ENCODE measurements around the gene SEPTIN7. TPM values are rescaled to one million over a fixed set of nuclear protein-coding genes. Genes with fewer than 3 reads are reported as not detected.

Gene SEPTIN7
- total and polyA plus RNA-seq, 9 of the 15 experiments (the other 6 are each of a cell fraction or from before 2014, with no cell fraction given), result 95.0 to 268 (median 163) TPM

DNA sequence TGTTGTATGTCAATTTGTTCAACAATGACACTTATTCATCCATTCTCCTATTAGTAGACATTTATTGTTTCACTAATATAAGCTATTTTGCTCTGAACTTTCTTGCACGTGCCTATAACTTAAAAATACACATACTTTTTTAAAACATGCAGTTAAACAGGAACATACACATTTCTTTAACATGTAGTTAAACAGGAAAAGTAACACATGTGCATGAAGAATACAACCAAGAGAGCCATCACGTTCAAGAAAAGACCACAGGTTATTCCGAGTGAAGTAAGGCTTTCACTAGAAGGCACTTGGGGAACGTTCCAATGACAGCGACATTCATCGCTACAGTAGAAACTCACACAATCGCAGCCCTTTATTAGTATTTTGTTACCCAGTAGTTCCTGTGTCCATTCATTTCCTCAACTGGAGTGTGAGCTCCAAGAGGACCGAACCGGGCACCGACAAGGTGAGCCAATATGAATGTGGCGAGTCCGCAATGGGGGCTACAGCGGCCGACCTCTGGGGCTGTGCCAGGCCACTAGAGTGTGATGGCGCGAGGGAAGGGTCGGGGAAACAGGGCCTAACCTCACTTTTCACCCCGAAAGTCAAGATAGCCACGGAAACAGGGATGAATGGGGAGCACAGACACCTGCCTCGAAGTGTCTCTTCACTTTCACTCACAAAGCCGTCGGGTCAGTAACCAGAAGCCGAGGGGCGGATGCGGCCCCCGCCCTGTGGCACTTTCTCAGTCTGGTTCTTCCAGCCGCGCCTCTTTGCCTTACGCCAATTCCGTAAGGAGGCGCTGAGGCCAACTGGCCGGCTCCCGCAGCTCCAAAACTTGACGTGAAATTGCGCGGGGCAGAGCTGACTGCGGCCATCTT lies 775 bp upstream of the SEPTIN7 start:
- ChIA-PET POLR2A (interaction anchor here (0.6 to 3.3 kb wide), 19 partner anchors 9 to 187 kb away, joined by 3 to 22 read pairs (median 4); partner anchors contain the start of gene HERPUD2), CTCF (ENCODE audit: low intra/inter-chr PET ratio) (no interaction called here)
- TSS peak; percentile 80 for BruUV-seq (replicated peaks)
- peak; percentile 19 for FAIRE-seq
- peak; percentile 76 for ATAC-seq
- Histone ChIP-seq H3K4me2 (ENCODE audit: insufficient read depth, low read length) (peak overlapping the region; percentile 95), H3K27ac (ENCODE audit: extremely low read depth, low read depth, low read length) (peak overlapping the region; percentile 97), H3K79me2 (ENCODE audit: control insufficient read depth, insufficient read depth, low read length) (peaks cover 54% of the 10 kb centered on the region), H3K4me3 (peak overlapping the region; percentile 93), H4K20me1 (replicated peaks; ENCODE audit: control insufficient read depth, insufficient read depth, low read length) (peaks cover 6% of the 10 kb centered on the region), H3K4me1 (replicated peaks in 1 of 2; ENCODE audit: control insufficient read depth in 2 of 2, insufficient read depth in 2 of 2, low read length in 2 of 2) (peaks cover 3 to 12% of the 10 kb centered on the region in 2 experiments; a peak in 3 of 5 replicates), H3K27me3 (ENCODE audit: control insufficient read depth in 2 of 2, insufficient read depth in 2 of 2, low read length in 2 of 2) (no peaks in the 10 kb centered on the region), H3K9me3 (replicated peaks; ENCODE audit: control insufficient read depth, insufficient read depth, low read depth, low read length) (no peaks in the 10 kb centered on the region), H3K36me3 (ENCODE audit: control insufficient read depth, insufficient read depth, low read length) (no peaks in the 10 kb centered on the region), H2AFZ (ENCODE audit: low read depth, low read length) (peak overlapping the region; percentile 97), H3K9ac (ENCODE audit: insufficient read depth in 1 of 2, low read depth in 2 of 2, low read length in 2 of 2) (peak overlapping the region; percentile 93 to 98), H3K9me1 (ENCODE audit: control insufficient read depth, insufficient read depth, low read length) (no peaks in the 10 kb centered on the region)
- peak; percentile 75 to 94 (median 76) for DNase-seq (ENCODE audit: extremely low read depth in 1 of 4, low spot score in 3 of 4)
- in situ Hi-C loops (cut with MboI), result no loop called here
- WGBS (ENCODE audit: insufficient coverage, low coverage, missing lambda C conversion rate), result under 1% methylated on average over 37 of the region's 37 CpGs
- intact Hi-C loops (cut with micrococcal nuclease), result no loop called here
- TF ChIP-seq ZFP30 (CRISPR knock-in tag; IDR thresholded peaks at IDR 0.05; ENCODE audit: borderline replicate concordance) (no peak), ZNF24 (IDR thresholded peaks at IDR 0.05) (peak; percentile 94), SMARCA4 (IDR thresholded peaks at IDR 0.05) (0 out of 2 replicates have a peak, but pooled peaks have one; percentile 18), YY1 (IDR thresholded peaks at IDR 0.05; ENCODE audit: borderline replicate concordance in 1 of 3, control insufficient read depth in 1 of 3, extremely low read depth in 1 of 3, insufficient read depth in 3 of 3, insufficient read length in 1 of 3, insufficient replicate concordance in 2 of 3, low read depth in 1 of 3, low read length in 2 of 3) (peak in 2 of 3 experiments; percentile 83 to 94), SUPT5H (IDR thresholded peaks at IDR 0.05) (peak; percentile 48; the same call in 1 of the 2 replicates), PURB (CRISPR knock-in tag; IDR thresholded peaks at IDR 0.05; ENCODE audit: low read depth) (no peak), KHSRP (IDR thresholded peaks at IDR 0.05) (no peak), L3MBTL2 (IDR thresholded peaks at IDR 0.05) (peak; percentile 73), E2F6 (IDR thresholded peaks at IDR 0.05; ENCODE audit: borderline replicate concordance in 1 of 2, extremely low read depth in 1 of 2, insufficient read depth in 1 of 2, insufficient read length in 1 of 2, low read depth in 1 of 2, low read length in 1 of 2, poor library complexity in 1 of 2, severe bottlenecking in 1 of 2) (peak in 1 of 2 experiments; percentile 46), ZBTB12 (CRISPR knock-in tag; IDR thresholded peaks at IDR 0.05) (no peak), PBX2 (CRISPR knock-in tag; IDR thresholded peaks at IDR 0.05; ENCODE audit: low read depth) (no peak), PBX2 (tag; conservative IDR thresholded peaks at IDR 0.05; ENCODE audit: low read depth) (no peak)

Measured in K562 (cell line).